GM23248 (cell line): ENCODE data around the gene KIF5A.

Source experiments
- EZH2 ChIP-seq: fragments of 200-600 bp; sonication (generic); IDR thresholded peaks from 2 replicates; pipeline ENCODE4 v1.6.1; 2018; ENCODE audit warnings: antibody characterized with exemption, mild to moderate bottlenecking; ENCODE audit not compliant: insufficient read depth, poor library complexity, severe bottlenecking
- EZH2phosphoT487 ChIP-seq: fragments of 200-600 bp; sonication (generic); IDR thresholded peaks from 2 replicates; pipeline ENCODE4 v1.6.1; 2018; ENCODE audit warnings: antibody characterized with exemption, moderate library complexity, mild to moderate bottlenecking, low read depth; ENCODE audit not compliant: insufficient read depth

GRCh38 chr12:57603815-57604453, 54.1 kb downstream of the KIF5A start:
- TF ChIP-seq EZH2 (no peak), EZH2phosphoT487 (no peak)
